Right lobe of liver (tissue), 4 donors: ENCODE measurements around the gene LGR5.

ENCODE experiments used
- CTCF ChIP-seq, 4 donors: fragments of 200-600 bp in 3 of 4; fragments of 450-650 bp in 1 of 4; IDR thresholded peaks; one replicate each; pipeline versions ENCODE4 v1.5.1 to v1.8.0; 2016 to 2022; ENCODE audit warnings: antibody characterized with exemption in 4 of 4, mild to moderate bottlenecking in 2 of 4
- POLR2A ChIP-seq: fragments of 450-650 bp; IDR thresholded peaks from one replicate; pipeline ENCODE4 v1.6.1; 2017; ENCODE audit warnings: antibody characterized with exemption, mild to moderate bottlenecking
- donor health status: DM: no; HTN: no; CAD: no.
- donor health status: DM: no; HTN: no; CAD: no.
- donor health status: DM: no; HTN: yes; CAD: no.

GRCh38 chr12:71426300-71427047 lies 13.1 kb upstream of the LGR5 start:
- TF ChIP-seq CTCF (IDR thresholded peaks at IDR 0.05) (no peak), POLR2A (no peak)
